Kidney capillary endothelial cell (primary cell): Measurements from ENCODE around the gene H6PD.

Experiments used
- DNase-seq: peaks from one replicate; pipeline ENCODE4 v3.0.0-alpha.2; 2018; ENCODE audit warnings: low spot score

Gene H6PD

GRCh38 chr1:9204156-9204720 lies 30.3 kb upstream of the H6PD start:
- no peak for DNase-seq

GRCh38 chr1:9207086-9207485 lies 27.5 kb upstream of the H6PD start:
- no peak for DNase-seq

- no peak for DNase-seq
Measured at GRCh38 chr1:9207715-9208114, 26.9 kb upstream of the H6PD start.

GRCh38 chr1:9211291-9211811 lies 23.2 kb upstream of the H6PD start:
- DNase-seq, result peak; percentile 96

GRCh38 chr1:9212735-9213134 lies 21.8 kb upstream of the H6PD start:
- no peak for DNase-seq

- DNase-seq, result no peak
Measured at GRCh38 chr1:9213956-9214355, 20.6 kb upstream of the H6PD start.

GRCh38 chr1:9218917-9219316 lies 15.7 kb upstream of the H6PD start:
- DNase-seq, result no peak

GRCh38 chr1:9222846-9223625 lies 11.5 kb upstream of the H6PD start:
- DNase-seq, result no peak

- DNase-seq, result no peak
Measured at GRCh38 chr1:9224664-9225410, 9.7 kb upstream of the H6PD start.

GRCh38 chr1:9225411-9225785 lies 9.2 kb upstream of the H6PD start:
- no peak for DNase-seq

- no peak for DNase-seq
Measured at GRCh38 chr1:9228609-9229008, 6.0 kb upstream of the H6PD start.

GRCh38 chr1:9229549-9229948 lies 5.0 kb upstream of the H6PD start:
- DNase-seq, result no peak

- no peak for DNase-seq
Measured at GRCh38 chr1:9230869-9231533, 3.6 kb upstream of the H6PD start.

- DNase-seq, result no peak
Measured at GRCh38 chr1:9231648-9232332, 2.8 kb upstream of the H6PD start.

- DNase-seq, result no peak
Measured at GRCh38 chr1:9233241-9233941, 1.2 kb upstream of the H6PD start.

- DNase-seq, result no peak
Measured at GRCh38 chr1:9233942-9234222, 692 bp upstream of the H6PD start.

- peak; percentile 56 for DNase-seq
Measured at GRCh38 chr1:9235096-9235459, 504 bp downstream of the H6PD start.

- DNase-seq, result no peak
Measured at GRCh38 chr1:9235560-9235959, 986 bp downstream of the H6PD start.

- DNase-seq, result no peak
Measured at GRCh38 chr1:9238134-9238533, 3.6 kb downstream of the H6PD start.

GRCh38 chr1:9238550-9238949 lies 4.0 kb downstream of the H6PD start:
- no peak for DNase-seq

- DNase-seq, result peak; percentile 68
Measured at GRCh38 chr1:9239622-9240401, 5.2 kb downstream of the H6PD start.
